Measurements from ENCODE around the gene LRPAP1.
"Not testable (repeated sequence)": the region's sequence is repeated elsewhere in the genome, so short reads cannot be mapped to it uniquely, and the experiment has no call there.

The LRPAP1 gene

GRCh38 chr4:3559381-3560290, 27.4 kb upstream of the LRPAP1 start:
- not testable (repeated sequence) for H3K9me3 ChIP-seq (ENCODE audit: control insufficient read depth in 2 of 2, low read length in 2 of 2); H3K9ac ChIP-seq (ENCODE audit: low read length in 2 of 2); H3K36me3 ChIP-seq (ENCODE audit: control insufficient read depth in 2 of 2, insufficient read depth in 2 of 2, low read length in 2 of 2); H3K4me3 ChIP-seq (ENCODE audit: low read length in 2 of 2); H3K27ac ChIP-seq (ENCODE audit: low read length); H3K4me1 ChIP-seq (ENCODE audit: control insufficient read depth, insufficient read depth, low read length); H3K27me3 ChIP-seq (ENCODE audit: control insufficient read depth in 1 of 2, insufficient read depth in 2 of 2, low read length in 2 of 2)

GRCh38 chr4:3558514-3558836, 26.3 kb upstream of the LRPAP1 start:
- not testable (repeated sequence) for H3K27me3 ChIP-seq (ENCODE audit: control insufficient read depth in 1 of 2, insufficient read depth in 2 of 2, low read length in 2 of 2)

GRCh38 chr4:3557676-3558513, 25.7 kb upstream of the LRPAP1 start:
- not testable (repeated sequence) for H3K9ac ChIP-seq (ENCODE audit: low read length in 2 of 2); H3K4me3 ChIP-seq (ENCODE audit: low read length in 2 of 2); H3K4me1 ChIP-seq (ENCODE audit: control insufficient read depth, insufficient read depth, low read length); H3K36me3 ChIP-seq (ENCODE audit: control insufficient read depth in 2 of 2, insufficient read depth in 2 of 2, low read length in 2 of 2); H3K27ac ChIP-seq (ENCODE audit: low read length); H3K27me3 ChIP-seq (ENCODE audit: control insufficient read depth in 1 of 2, insufficient read depth in 2 of 2, low read length in 2 of 2); H3K9me3 ChIP-seq (ENCODE audit: control insufficient read depth in 2 of 2, low read length in 2 of 2)

More at GRCh38 chr4:3558514-3558836, 26.3 kb upstream of the LRPAP1 start:
- H3K4me3 ChIP-seq (ENCODE audit: low read length in 2 of 2); H3K27ac ChIP-seq (ENCODE audit: low read length); H3K9me3 ChIP-seq (ENCODE audit: control insufficient read depth in 2 of 2, low read length in 2 of 2); H3K9ac ChIP-seq (ENCODE audit: low read length in 2 of 2); H3K4me1 ChIP-seq (ENCODE audit: control insufficient read depth, insufficient read depth, low read length); H3K36me3 ChIP-seq (ENCODE audit: control insufficient read depth in 2 of 2, insufficient read depth in 2 of 2, low read length in 2 of 2): not testable (repeated sequence)

GRCh38 chr4:3557088-3557492, 24.9 kb upstream of the LRPAP1 start:
- not testable (repeated sequence) for H3K27ac ChIP-seq (ENCODE audit: low read length); H3K9me3 ChIP-seq (ENCODE audit: control insufficient read depth in 2 of 2, low read length in 2 of 2); H3K4me1 ChIP-seq (ENCODE audit: control insufficient read depth, insufficient read depth, low read length); H3K9ac ChIP-seq (ENCODE audit: low read length in 2 of 2); H3K36me3 ChIP-seq (ENCODE audit: control insufficient read depth in 2 of 2, insufficient read depth in 2 of 2, low read length in 2 of 2); H3K27me3 ChIP-seq (ENCODE audit: control insufficient read depth in 1 of 2, insufficient read depth in 2 of 2, low read length in 2 of 2); H3K4me3 ChIP-seq (ENCODE audit: low read length in 2 of 2)

- H3K9ac ChIP-seq (ENCODE audit: low read length in 2 of 2); H3K4me1 ChIP-seq (ENCODE audit: control insufficient read depth, insufficient read depth, low read length); H3K36me3 ChIP-seq (ENCODE audit: control insufficient read depth in 2 of 2, insufficient read depth in 2 of 2, low read length in 2 of 2); H3K27me3 ChIP-seq (ENCODE audit: control insufficient read depth in 1 of 2, insufficient read depth in 2 of 2, low read length in 2 of 2); H3K9me3 ChIP-seq (ENCODE audit: control insufficient read depth in 2 of 2, low read length in 2 of 2); H3K27ac ChIP-seq (ENCODE audit: low read length); H3K4me3 ChIP-seq (ENCODE audit: low read length in 2 of 2): not testable (repeated sequence)
These were observed 24.1 kb upstream of the LRPAP1 start for GRCh38 chr4:3556244-3556867.

- H3K27me3 ChIP-seq (ENCODE audit: control insufficient read depth in 1 of 2, insufficient read depth in 2 of 2, low read length in 2 of 2); H3K27ac ChIP-seq (ENCODE audit: low read length); H3K36me3 ChIP-seq (ENCODE audit: control insufficient read depth in 2 of 2, insufficient read depth in 2 of 2, low read length in 2 of 2); H3K4me1 ChIP-seq (ENCODE audit: control insufficient read depth, insufficient read depth, low read length); H3K9ac ChIP-seq (ENCODE audit: low read length in 2 of 2); H3K9me3 ChIP-seq (ENCODE audit: control insufficient read depth in 2 of 2, low read length in 2 of 2); H3K4me3 ChIP-seq (ENCODE audit: low read length in 2 of 2): not testable (repeated sequence)
These were observed 23.3 kb upstream of the LRPAP1 start for GRCh38 chr4:3555459-3556070.

- not testable (repeated sequence) for H3K27ac ChIP-seq (ENCODE audit: low read length); H3K27me3 ChIP-seq (ENCODE audit: control insufficient read depth in 1 of 2, insufficient read depth in 2 of 2, low read length in 2 of 2); H3K4me1 ChIP-seq (ENCODE audit: control insufficient read depth, insufficient read depth, low read length); H3K4me3 ChIP-seq (ENCODE audit: low read length in 2 of 2); H3K36me3 ChIP-seq (ENCODE audit: control insufficient read depth in 2 of 2, insufficient read depth in 2 of 2, low read length in 2 of 2); H3K9me3 ChIP-seq (ENCODE audit: control insufficient read depth in 2 of 2, low read length in 2 of 2); H3K9ac ChIP-seq (ENCODE audit: low read length in 2 of 2)
These were observed 19.1 kb upstream of the LRPAP1 start for GRCh38 chr4:3551366-3551765.

GRCh38 chr4:3550792-3551325, 18.6 kb upstream of the LRPAP1 start:
- H3K27me3 ChIP-seq (ENCODE audit: control insufficient read depth in 1 of 2, insufficient read depth in 2 of 2, low read length in 2 of 2); H3K36me3 ChIP-seq (ENCODE audit: control insufficient read depth in 2 of 2, insufficient read depth in 2 of 2, low read length in 2 of 2); H3K4me3 ChIP-seq (ENCODE audit: low read length in 2 of 2); H3K9ac ChIP-seq (ENCODE audit: low read length in 2 of 2); H3K27ac ChIP-seq (ENCODE audit: low read length); H3K9me3 ChIP-seq (ENCODE audit: control insufficient read depth in 2 of 2, low read length in 2 of 2); H3K4me1 ChIP-seq (ENCODE audit: control insufficient read depth, insufficient read depth, low read length): not testable (repeated sequence)

GRCh38 chr4:3550041-3550440, 17.8 kb upstream of the LRPAP1 start:
- not testable (repeated sequence) for H3K36me3 ChIP-seq (ENCODE audit: control insufficient read depth in 2 of 2, insufficient read depth in 2 of 2, low read length in 2 of 2); H3K9ac ChIP-seq (ENCODE audit: low read length in 2 of 2); H3K9me3 ChIP-seq (ENCODE audit: control insufficient read depth in 2 of 2, low read length in 2 of 2); H3K4me1 ChIP-seq (ENCODE audit: control insufficient read depth, insufficient read depth, low read length); H3K4me3 ChIP-seq (ENCODE audit: low read length in 2 of 2); H3K27ac ChIP-seq (ENCODE audit: low read length); H3K27me3 ChIP-seq (ENCODE audit: control insufficient read depth in 1 of 2, insufficient read depth in 2 of 2, low read length in 2 of 2)

GRCh38 chr4:3549694-3550001, 17.4 kb upstream of the LRPAP1 start:
- H3K4me1 ChIP-seq (ENCODE audit: control insufficient read depth, insufficient read depth, low read length); H3K4me3 ChIP-seq (ENCODE audit: low read length in 2 of 2); H3K9ac ChIP-seq (ENCODE audit: low read length in 2 of 2); H3K27ac ChIP-seq (ENCODE audit: low read length); H3K36me3 ChIP-seq (ENCODE audit: control insufficient read depth in 2 of 2, insufficient read depth in 2 of 2, low read length in 2 of 2); H3K9me3 ChIP-seq (ENCODE audit: control insufficient read depth in 2 of 2, low read length in 2 of 2); H3K27me3 ChIP-seq (ENCODE audit: control insufficient read depth in 1 of 2, insufficient read depth in 2 of 2, low read length in 2 of 2): not testable (repeated sequence)

Measured in stomach smooth muscle (tissue), 2 donors.